Adipose tissue (tissue), 3 donors: Measurements from ENCODE around the gene MBTD1. TPM values are rescaled to one million over a fixed set of nuclear protein-coding genes. Genes with fewer than 3 reads are reported as not detected.

ENCODE experiments used
- H3K27ac ChIP-seq: one replicate; pipeline ENCODE4 v1.5.1; 2013; ENCODE audit warnings: low read depth, low read length
- whole genome bisulfite sequencing, 3 donors: extraction: QIAGEN DNeasy Blood & Tissue Kit; methylation state at CpG; one replicate each; pipeline ENCODE4 v1.1.7; 2013; 5-methylcytosine and 5-hydroxymethylcytosine counted together
- polyA plus RNA-seq, 3 donors: library from polyadenylated mRNA; stranded (reverse); fragments of 200-250 nt; gene quantifications; one replicate each; pipeline ENCODE4 v1.2.3, GENCODE V29; 2013
- donor health status: healthy with polysubstance abuse.
- donor health status: Bipolar disorder and iron deficiency.
- donor health status: healthy.

The MBTD1 gene
- polyA plus RNA-seq, 3 donors = 4.0 to 9.4 (median 4.5) TPM

- 56 to 82% (median 75%) methylated on average over 3 of the region's 3 CpGs for WGBS, 3 donors
Observed at GRCh38 chr17:51161541-51161940, 98.3 kb downstream of the MBTD1 start.

GRCh38 chr17:51159604-51160003, 100.2 kb downstream of the MBTD1 start:
- WGBS, 3 donors = 96 to 98% (median 96%) methylated on average over 3 of the region's 3 CpGs
- no peak overlapping the region for H3K27ac ChIP-seq

More at GRCh38 chr17:51161541-51161940, 98.3 kb downstream of the MBTD1 start:
- H3K27ac ChIP-seq = no peak overlapping the region

- 95 to 96% (median 95%) methylated on average over 8 of the region's 8 CpGs for WGBS, 3 donors
- no peak overlapping the region for H3K27ac ChIP-seq
Observed at GRCh38 chr17:51155416-51155815, 104.4 kb downstream of the MBTD1 start.

- 11 to 16% (median 14%) methylated on average over 6 of the region's 6 CpGs for WGBS, 3 donors
- no peak overlapping the region for H3K27ac ChIP-seq
Observed at GRCh38 chr17:51154176-51154575, 105.7 kb downstream of the MBTD1 start.

- WGBS, 3 donors = 0% methylated on average over 60 of the region's 60 CpGs
- H3K27ac ChIP-seq = no peak within 1 kb of the TSS
Observed at GRCh38 chr17:51153210-51154072, 106.4 kb downstream of the MBTD1 start, which contains the start of gene NME1. TSS of gene NME1 (plus strand) at chr17:51153559. CDS start at chr17:51155655, 2,096 bp downstream.

GRCh38 chr17:51152766-51153209, 107.1 kb downstream of the MBTD1 start:
- 5 to 15% (median 15%) methylated on average over 8 of the region's 8 CpGs for WGBS, 3 donors
- H3K27ac ChIP-seq = no peak overlapping the region

- H3K27ac ChIP-seq = no peak overlapping the region
- 86 to 90% (median 87%) methylated on average over 5 of the region's 5 CpGs for WGBS, 3 donors
Observed at GRCh38 chr17:51150932-51151331, 108.9 kb downstream of the MBTD1 start.

- H3K27ac ChIP-seq = no peak overlapping the region
- 92 to 100% (median 97%) methylated on average over 2 of the region's 2 CpGs for whole genome bisulfite sequencing, 3 donors
Observed at GRCh38 chr17:51149163-51149562, 110.7 kb downstream of the MBTD1 start.

- no peak overlapping the region for H3K27ac ChIP-seq
- 76 to 92% (median 77%) methylated on average over 4 of the region's 4 CpGs for WGBS, 3 donors
Observed at GRCh38 chr17:51147650-51148049, 112.2 kb downstream of the MBTD1 start.

- no peak overlapping the region for H3K27ac ChIP-seq
- WGBS, 3 donors = 49 to 75% (median 74%) methylated on average over 5 to 6 of the region's 6 CpGs
Observed at GRCh38 chr17:51144266-51145022, 115.4 kb downstream of the MBTD1 start.

- no peak overlapping the region for H3K27ac ChIP-seq
- WGBS, 3 donors = 91 to 99% (median 96%) methylated on average over 2 of the region's 2 CpGs
Observed at GRCh38 chr17:51142597-51142996, 117.3 kb downstream of the MBTD1 start.

- H3K27ac ChIP-seq = no peak overlapping the region
- WGBS, 3 donors = 82 to 94% (median 90%) methylated on average over 3 of the region's 3 CpGs
Observed at GRCh38 chr17:51135956-51136355, 123.9 kb downstream of the MBTD1 start.

GRCh38 chr17:51133365-51133764, 126.5 kb downstream of the MBTD1 start:
- H3K27ac ChIP-seq = no peak overlapping the region

GRCh38 chr17:51132964-51133319, 126.9 kb downstream of the MBTD1 start:
- no peak overlapping the region for H3K27ac ChIP-seq

More at GRCh38 chr17:51133365-51133764, 126.5 kb downstream of the MBTD1 start:
- 82 to 84% (median 83%) methylated on average over 2 of the region's 2 CpGs for WGBS, 3 donors

GRCh38 chr17:51128076-51128475, 131.8 kb downstream of the MBTD1 start:
- no peak overlapping the region for H3K27ac ChIP-seq
- WGBS, 3 donors = 56 to 79% (median 60%) methylated on average over 3 of the region's 3 CpGs

Other genes starting within 250 kb of the MBTD1 start
- gene SPAG9, start 139.2 kb downstream of the MBTD1 start, polyA plus RNA-seq = 10 to 100 TPM; 15.9 to 43.1 (median 22.2) TPM
- 100 to 1,000 TPM in 1 of 3 donors, 10 to 100 TPM in 2; 72.9 to 131 (median 87.4) TPM for gene NME1, start 106.5 kb downstream of the MBTD1 start, polyA plus RNA-seq
- 100 to 1,000 TPM; 477 to 911 (median 841) TPM for gene NME2, start 93.6 kb downstream of the MBTD1 start, polyA plus RNA-seq
- 10 to 100 TPM; 16.8 to 20.2 (median 18.3) TPM for gene UTP18, start 497 bp upstream of the MBTD1 start, polyA plus RNA-seq